Adipose tissue (tissue), 3 donors: ENCODE measurements around the gene ATP10A. TPM values are rescaled to one million over a fixed set of nuclear protein-coding genes. Genes with fewer than 3 reads are reported as not detected.

Experiments
- H3K27ac ChIP-seq: one replicate; pipeline ENCODE4 v1.5.1; 2013; ENCODE audit warnings: low read depth, low read length
- WGBS, 3 donors: extraction: QIAGEN DNeasy Blood & Tissue Kit; methylation state at CpG; one replicate each; pipeline ENCODE4 v1.1.7; 2013; 5-methylcytosine and 5-hydroxymethylcytosine counted together
- polyA plus RNA-seq, 3 donors: library from polyadenylated mRNA; stranded (reverse); fragments of 200-250 nt; gene quantifications; one replicate each; pipeline ENCODE4 v1.2.3, GENCODE V29; 2013
- donor health status: healthy with polysubstance abuse.
- donor health status: Bipolar disorder and iron deficiency.
- donor health status: healthy.

ATP10A gene
- polyA plus RNA-seq, 3 donors: 1.0 to 2.8 (median 2.4) TPM

DNA sequence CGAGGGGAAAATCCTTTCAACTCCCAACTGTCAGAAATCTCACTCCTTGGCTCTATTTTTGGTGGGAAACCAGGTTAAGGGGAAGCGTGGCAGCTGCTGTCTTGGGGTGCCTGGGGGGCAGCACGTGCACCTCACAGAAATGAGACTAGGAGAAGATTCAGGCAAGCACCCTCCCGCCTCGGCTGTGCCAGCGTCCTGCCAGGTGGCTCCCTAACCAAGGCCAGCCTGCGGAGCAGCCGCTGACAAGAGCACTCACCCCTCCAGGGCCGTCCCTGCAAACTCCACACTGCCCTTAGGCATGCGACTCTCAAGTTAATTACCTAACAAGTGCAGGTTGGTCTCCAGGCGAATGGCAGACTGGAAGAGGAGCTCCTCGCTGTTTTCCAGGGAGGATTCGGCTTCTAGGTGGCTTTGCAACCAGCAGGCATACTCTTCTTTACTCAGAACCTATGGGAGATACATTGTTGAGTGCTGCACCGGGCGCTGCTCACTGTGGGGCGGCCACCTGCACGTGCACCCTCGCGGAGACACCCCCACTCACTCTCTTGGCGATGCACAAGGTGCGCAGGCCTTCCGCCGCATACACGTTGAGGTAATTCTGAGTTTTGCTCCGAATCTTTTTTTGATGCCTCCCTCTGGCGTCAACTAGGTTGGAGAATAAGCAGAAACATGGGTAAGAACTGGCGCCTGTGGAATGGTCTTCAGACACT lies 155.3 kb downstream of the ATP10A start:
- H3K27ac ChIP-seq: no peak overlapping the region
- WGBS, 3 donors: 68 to 89% (median 87%) methylated on average over 27 of the region's 27 CpGs

DNA sequence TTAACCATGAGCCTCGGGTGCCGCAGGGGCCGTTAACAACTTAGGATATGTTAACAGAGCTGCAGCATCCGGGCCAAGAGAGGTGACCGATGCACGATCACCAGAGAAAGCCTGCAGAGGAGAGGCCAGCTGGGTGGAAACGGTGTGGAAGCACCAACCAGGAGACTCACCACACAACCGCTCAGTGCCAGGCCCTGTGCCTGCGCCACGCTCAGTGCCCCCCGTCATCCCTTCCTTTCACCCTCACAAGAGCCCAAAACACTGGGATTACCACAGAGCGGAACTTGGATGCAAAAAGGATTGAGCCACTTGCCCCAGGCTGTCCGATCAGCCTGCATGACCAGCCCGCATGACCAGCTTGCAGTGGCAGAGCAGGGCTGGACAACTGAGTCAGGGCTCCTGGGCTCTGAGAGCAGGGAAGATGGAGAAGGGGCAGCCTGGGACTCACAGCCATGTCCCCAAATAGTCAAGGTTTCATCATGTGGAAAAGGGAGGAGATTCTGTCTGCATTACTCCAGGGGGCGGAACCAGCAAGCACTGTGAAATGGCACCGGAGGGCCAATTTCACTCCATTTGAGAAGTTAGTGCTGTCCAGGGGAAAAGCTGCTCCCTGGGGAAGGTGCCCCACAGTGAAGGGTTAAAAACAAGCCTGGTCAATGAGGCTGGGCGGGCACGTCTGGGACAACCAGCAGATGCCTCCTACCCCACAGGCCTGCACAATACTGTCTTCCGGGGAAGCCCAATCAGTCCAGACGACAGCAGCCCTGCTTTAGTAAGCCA lies 156.8 kb downstream of the ATP10A start:
- H3K27ac ChIP-seq: no peak overlapping the region
- WGBS, 3 donors: 75 to 92% (median 83%) methylated on average over 20 of the region's 20 CpGs

DNA sequence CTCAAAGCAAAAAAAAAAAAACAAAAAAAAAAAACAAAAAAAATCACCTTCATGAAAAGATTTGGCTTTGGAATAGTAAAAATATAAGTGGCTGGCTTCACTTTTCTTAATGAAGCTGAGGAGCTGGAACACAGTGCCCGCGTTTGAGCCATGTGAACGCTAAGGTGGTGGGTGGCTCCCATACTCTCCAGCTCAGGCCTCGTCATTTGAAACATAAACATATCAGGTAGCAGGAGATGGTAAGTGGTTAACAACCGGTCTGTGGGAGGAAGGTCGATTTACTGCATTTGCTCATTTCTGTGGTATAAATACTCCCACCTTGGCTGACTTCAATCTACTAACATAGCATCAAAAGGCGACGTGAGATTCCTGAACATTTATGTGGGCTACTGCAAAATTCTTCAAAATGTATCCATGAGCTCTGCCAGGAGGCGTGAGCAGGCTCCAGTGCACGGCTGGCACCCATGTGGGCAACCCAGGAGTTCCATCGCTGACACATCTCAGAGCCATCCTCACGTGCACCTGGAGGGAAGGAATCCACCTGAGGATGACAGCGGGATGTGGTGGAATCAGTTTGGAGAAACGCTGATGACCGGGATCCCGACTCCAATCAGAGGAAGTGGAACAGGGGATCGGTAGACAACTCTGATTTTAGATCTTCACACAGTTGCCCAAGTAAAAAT lies 157.6 kb downstream of the ATP10A start:
- H3K27ac ChIP-seq: no peak overlapping the region
- WGBS, 3 donors: 78 to 88% (median 84%) methylated on average over 17 of the region's 17 CpGs

DNA sequence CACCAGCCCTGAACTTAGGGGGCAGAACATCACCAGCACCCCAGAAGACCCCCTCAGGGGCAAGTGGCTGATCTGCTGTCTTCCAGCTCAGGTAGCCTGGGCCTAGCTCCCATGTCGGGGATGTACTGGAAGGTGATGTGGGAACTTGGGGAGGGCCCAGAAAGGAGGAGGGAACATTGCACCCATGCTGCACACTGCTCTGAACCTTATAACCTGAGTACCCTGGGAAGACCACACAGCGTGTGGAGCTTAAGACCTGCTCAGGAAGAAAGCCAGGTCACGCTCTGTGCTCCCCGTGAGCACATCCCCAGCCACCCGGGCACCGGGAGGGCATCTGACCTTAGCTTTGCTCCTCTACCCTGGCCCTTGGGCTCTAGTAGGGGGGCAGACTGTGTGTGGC lies 159.4 kb downstream of the ATP10A start:
- no peak overlapping the region for H3K27ac ChIP-seq

DNA sequence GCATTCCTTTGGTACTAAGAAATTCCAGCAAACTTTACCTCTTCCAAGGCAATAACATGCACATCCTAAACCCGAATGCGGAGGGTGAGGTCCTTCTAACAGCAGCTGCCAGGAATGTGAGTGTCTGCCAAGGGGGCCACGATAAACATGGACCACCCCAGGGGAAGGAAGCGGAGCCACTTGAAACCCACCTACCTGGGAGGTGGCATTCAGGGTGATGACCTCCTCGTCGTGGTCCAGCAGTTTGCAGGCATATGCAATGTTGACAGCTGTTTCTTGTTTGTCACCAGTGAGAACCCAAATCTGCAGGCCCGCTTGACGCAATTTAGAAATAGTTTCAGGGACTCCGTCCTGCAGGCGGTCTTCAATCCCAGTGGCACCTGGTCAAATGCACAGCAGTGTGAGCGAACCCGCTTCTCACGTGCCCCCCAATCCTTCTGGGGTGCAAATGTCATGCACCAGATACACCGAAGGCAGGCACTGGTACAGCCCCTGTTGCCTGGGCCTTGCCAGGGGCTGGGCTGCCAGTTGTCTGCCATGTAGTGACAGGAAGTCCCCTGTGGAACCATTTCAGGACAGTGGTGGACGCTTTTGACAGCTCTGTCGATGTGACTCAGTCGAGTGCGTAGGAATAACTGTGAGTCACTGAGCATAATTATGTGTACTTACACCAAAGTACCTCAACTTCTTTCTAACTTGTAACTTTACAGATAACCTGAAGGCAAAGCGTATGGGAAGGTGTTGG lies 161.2 kb downstream of the ATP10A start:
- no peak overlapping the region for H3K27ac ChIP-seq
- 89 to 91% (median 91%) methylated on average over 19 of the region's 19 CpGs for WGBS, 3 donors

More for the DNA sequence above, 159.4 kb downstream of the ATP10A start:
- 79 to 92% (median 90%) methylated on average over 6 of the region's 6 CpGs for WGBS, 3 donors

DNA sequence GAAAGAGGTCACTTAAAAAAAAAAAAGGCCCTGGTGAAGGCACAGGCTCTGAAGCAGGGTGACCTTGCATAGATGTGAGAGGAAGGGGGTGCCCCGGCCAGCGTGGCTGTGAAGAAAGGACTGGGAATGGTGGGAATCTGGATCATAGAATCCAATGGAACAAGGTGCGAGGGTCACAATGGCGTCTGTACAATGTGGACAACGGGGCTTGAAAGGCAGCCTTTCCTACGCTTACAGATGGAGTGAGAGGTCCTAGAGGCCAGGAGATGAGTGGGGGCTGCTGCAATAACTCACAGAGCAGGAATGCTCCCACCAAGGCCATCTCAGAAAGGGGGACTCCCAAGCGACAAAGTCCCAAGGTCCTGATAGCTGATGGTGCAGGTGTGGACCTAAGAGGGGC lies 162.2 kb downstream of the ATP10A start:
- H3K27ac ChIP-seq: no peak overlapping the region
- WGBS, 3 donors: 75 to 92% (median 88%) methylated on average over 7 of the region's 7 CpGs

DNA sequence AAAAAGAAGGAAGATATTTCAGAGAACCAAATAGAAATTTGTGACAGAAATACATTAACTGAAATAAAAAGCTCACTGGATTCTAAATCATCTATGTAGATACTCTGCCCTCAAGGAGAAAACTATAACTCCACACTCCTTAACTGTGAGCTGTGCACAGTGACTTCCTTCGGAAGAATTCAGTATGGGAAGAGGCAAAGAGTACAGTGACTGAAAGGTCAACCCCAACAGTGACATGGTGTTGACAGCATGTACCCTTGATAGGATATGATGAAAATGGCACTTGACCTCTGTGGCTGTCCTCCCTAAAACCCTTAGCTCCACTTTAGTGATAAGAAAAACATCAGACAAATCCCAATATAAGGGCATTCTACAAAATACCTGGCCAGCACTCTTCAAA lies 165.5 kb downstream of the ATP10A start:
- no peak overlapping the region for H3K27ac ChIP-seq
- WGBS, 3 donors: 71 to 89% (median 80%) methylated on average over 1 of the region's 1 CpG

DNA sequence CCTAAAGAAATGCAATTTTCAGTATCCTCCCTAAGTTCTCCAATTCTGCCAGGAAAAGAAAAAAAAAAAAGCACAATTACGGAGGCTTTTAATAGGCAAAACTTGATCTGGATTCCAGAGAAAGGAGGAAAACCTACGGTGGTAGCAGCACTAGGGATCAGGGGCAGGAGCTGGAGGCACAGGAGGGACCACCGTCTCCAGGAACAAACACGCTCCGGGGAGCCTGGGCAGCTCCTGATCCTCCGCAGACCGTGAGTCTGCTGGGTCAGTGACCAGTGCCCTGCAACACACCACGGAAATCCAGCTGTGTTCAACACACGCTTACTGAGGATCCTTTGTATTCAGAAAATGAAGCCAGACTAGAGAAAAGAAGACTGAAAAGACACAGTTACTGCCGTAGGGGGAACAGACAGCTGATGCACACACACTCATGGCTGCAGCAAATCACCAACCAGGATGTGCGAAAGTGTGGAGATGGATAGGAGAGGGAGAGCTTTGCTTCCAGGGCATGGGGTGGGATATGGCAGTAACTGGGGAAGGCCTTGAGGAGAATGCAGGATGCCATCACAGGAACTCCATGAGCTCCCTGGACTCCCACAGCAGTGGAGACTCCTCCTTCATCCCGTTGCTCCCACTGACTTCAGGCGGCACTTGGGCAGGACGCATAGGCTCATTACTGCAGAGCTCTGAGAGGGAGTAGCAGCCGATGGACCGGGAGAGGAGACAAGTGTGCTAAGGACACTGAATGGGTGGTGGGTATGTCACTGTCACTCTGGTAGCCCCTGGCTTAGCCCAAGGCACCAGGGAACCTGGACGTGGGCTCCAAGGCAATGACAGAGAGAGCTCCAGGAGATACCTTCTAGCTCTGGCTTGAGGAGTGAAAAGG lies 167.0 kb downstream of the ATP10A start:
- 74 to 91% (median 90%) methylated on average over 17 of the region's 17 CpGs for whole genome bisulfite sequencing, 3 donors
- no peak overlapping the region for H3K27ac ChIP-seq

DNA sequence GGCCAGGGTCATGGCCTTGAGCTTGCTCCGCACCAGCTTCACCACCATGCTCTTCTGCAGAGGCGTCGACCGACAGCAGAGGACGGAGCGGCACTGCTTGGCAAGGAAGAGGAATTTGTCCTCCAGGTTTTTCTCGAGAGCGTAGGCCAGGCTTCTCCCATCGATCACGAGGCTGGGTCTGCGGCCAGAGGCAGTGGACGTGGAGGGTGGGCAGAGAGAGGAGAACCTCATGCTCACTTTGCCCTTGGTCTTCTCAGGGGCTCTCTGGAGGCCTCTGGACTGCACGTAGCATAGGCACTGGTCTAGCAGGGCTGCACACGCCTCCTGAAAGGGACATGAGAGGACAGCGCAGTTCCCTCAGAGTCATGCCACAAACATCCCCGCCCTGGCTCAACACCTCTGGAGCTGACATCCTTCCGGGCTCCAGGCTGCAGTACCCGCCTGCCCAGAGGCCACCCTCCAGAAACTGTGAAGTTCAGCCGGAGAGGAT lies 168.3 kb downstream of the ATP10A start:
- 92 to 94% (median 94%) methylated on average over 19 of the region's 19 CpGs for WGBS, 3 donors
- no peak overlapping the region for H3K27ac ChIP-seq

DNA sequence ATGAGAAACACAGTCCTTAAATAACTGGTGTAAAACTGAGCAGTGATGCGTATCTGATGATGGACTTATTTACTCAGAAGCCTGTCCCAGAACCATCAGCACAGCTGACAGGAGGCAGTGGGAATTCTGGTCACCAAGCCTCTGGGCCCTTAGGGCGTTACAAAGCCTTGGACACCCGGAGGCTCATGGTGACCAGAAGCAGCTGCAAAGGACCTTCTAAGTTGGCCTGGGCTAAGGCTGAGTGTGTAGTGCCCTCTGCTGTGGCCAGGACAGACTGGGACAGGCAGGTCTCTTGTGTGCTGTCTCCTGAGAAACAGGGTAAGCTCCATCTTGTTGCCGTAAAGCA lies 168.9 kb downstream of the ATP10A start:
- WGBS, 3 donors: 65 to 84% (median 81%) methylated on average over 4 of the region's 4 CpGs
- H3K27ac ChIP-seq: no peak overlapping the region

DNA sequence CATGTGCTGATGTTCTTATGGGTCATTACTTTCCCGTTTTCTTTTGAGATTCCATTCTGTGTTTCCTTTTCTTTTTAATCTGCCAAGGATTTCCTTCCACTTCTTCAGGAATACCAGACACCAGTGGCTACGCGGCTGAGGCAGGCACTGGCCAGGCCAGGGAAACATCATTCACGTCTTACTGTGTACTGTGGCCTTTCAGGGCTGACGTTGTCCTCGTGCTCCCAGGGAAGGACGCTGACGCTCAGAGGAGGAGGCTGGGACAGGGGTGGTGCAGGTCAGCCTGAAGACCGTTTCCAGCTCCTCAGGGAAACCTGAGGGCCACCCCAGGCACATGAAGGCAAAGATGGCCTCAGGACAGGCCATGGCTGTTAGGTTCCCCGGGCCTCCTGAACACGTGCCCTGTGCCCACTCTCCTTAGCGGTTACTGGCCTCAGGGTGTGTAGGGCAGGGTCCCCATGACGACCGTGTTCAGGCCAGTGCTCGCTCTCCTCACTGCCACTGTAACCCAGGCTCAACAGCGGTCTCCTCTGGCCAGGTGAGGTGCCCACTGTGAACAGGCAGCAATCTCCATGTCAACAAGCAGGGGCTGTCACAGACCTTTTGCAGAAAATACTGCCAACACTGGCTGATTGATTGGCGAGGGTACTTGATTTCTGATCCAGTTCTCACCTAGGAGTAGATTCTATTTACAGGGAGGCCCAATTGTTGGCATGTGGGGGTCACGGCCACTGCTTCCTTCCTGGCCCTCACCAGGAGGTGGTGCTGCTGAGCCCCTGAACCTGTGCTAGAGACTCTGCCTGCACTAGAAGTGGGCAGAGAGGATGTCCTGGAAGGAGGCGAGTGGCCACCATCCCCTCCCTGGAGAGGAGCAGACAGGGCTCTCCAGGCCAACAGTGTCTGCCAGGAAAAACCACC lies 169.5 kb downstream of the ATP10A start:
- no peak overlapping the region for H3K27ac ChIP-seq
- WGBS, 3 donors: 75 to 81% (median 81%) methylated on average over 19 of the region's 19 CpGs

DNA sequence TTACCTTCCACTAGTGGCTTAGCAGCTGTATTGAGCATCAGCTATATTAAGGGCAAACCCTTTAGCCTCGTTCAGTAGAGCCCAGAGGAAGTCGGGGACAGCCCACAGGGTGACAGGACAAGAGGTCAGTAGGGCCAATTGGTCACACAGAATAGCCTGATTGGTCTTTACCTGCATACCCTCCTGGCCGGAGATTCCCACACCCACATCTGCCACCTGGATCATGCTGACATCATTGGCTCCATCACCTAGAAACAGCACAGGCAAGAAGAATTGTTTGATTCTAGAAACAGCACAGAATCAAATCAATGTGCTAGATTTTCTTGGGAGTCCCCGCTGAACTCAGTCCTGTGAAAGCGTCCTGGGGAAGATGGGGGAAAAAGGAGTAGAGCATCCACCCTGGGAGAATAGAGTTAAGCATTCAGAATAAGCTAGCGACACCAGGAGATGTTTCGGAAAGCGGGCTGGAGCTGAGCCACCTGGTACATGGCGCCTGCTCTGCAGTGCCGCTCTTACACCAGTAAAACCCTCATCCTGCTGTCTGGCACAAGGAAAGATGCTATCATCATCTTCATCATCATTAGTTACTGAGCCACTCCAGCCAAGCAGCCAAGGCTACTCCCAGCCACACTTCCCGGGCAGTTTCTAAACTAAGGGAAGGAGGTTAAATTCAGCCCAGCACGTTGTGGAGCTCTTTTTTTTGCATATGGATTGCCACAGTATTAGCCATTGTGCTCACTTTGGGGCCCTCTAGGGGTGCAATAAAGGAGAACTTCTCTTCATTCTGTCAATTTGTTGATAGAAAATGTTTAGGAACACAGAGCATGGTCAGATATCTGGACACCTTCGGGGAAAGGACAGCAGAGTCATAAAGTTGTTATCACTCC lies 171.3 kb downstream of the ATP10A start:
- WGBS, 3 donors: 66 to 80% (median 78%) methylated on average over 13 of the region's 13 CpGs
- H3K27ac ChIP-seq: no peak overlapping the region

DNA sequence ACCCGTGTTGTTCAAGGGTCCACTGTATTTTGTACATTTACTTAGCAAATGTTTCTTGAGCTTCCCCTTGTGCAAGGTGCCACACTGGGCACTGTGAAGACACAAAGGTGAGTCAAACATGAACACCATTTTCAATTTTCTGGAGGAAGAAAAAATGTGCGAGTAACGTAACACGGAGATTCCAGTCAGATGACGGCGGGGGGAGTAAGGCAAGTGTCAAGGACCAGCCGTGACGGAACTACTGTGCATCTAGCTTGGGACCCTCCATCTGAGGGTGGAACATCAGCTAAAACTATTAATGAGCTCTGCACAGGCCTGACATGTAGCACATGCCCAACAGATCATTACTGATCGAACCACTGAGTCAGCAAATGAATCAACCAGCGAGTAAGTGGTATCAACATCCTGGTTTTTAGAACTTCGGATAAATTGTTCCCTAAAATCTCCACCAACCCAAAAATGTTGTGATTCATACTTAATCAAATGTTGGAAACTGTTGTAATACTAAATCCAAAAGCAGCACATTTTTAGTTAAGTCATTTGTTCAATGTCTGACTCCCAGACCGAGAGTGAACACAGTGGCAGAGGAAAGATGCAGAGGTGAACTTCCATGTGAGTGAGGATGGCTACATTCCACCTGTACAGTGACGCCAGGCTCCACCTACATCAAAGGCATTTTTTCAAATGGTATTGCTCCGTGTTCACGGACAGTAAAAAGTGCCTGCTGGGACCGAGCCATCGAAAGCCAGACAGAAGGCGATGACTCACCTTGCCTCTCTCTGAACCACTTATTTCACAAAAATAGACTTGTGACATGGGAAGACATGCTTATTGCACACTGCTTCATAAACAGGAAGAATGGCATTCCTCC lies 172.2 kb downstream of the ATP10A start:
- no peak overlapping the region for H3K27ac ChIP-seq
- 71 to 83% (median 82%) methylated on average over 18 of the region's 18 CpGs for WGBS, 3 donors

DNA sequence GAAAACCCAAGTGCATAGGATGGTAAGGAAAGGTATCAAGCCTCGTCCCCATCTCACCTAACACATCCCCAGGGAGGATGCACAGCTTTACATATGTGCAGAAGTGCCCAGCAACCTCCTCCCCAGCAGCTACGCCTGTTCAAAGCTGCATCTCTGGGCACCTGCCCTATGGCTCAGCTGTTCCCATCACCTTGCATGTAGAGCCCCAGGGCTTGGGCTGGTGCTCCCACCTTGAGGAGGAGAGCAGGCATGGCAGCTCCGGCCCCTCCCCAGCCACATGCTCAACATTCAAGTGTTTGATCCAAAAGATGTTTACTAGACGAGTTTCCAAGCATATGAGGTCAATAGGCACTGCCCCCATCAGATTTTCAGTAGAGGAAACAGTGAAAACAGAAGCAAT lies 173.5 kb downstream of the ATP10A start:
- 45 to 79% (median 79%) methylated on average over 4 of the region's 4 CpGs for WGBS, 3 donors
- no peak overlapping the region for H3K27ac ChIP-seq

DNA sequence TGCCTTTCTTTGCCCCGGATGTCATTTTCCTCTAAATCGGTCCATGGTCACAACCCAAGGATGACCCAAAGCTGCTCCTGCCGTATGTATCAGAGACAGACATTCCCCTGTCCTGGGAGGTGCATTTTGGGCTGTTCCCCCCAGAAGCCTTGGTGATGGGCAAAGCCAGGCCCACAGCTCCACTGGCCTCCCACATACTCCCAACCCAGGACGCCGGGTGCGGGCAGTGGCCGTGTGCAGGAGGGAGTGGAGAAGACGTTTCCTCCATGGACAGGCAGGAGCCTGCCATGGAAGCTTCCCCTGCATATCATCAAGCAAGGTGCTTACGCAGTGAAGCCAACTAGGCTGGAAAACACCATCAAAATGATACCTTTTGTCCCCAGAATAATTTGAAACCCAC lies 175.0 kb downstream of the ATP10A start:
- H3K27ac ChIP-seq: no peak overlapping the region
- WGBS, 3 donors: 79 to 96% (median 94%) methylated on average over 9 of the region's 9 CpGs
